ENCODE results near the gene ACP7.

GRCh38 chr19:39119830-39120229, 35.7 kb downstream of the ACP7 start:
- no peak for TF ChIP-seq EZH2 (IDR thresholded peaks at IDR 0.05; ENCODE audit: borderline replicate concordance, low read length)
- no peak for TF ChIP-seq CTCF (IDR thresholded peaks at IDR 0.05; ENCODE audit: low read length)

All from OCI-LY1 (cell line).